Common myeloid progenitor, CD34-positive (primary cell): ENCODE data around the gene GBP6. TPM values are rescaled to one million over a fixed set of nuclear protein-coding genes. Genes with fewer than 3 reads are reported as not detected.

Experiments used
- CTCF ChIA-PET: fragments of 350-600 bp; sonication (Branson Sonifier 250); formaldehyde crosslinking; loops from one replicate; lab custom pipeline; 2021; ENCODE audit warnings: antibody characterized with exemption; lab: Charles Lee
- POLR2A ChIA-PET: fragments of 350-600 bp; sonication (Branson Sonifier 250); formaldehyde crosslinking; loops from one replicate; lab custom pipeline; 2021; ENCODE audit warnings: antibody characterized with exemption; lab: Charles Lee
- DNase-seq, 3 donors: peaks; one replicate each; pipeline versions ENCODE4 v3.0.0 to v3.0.0-alpha.2; 2013
- H3K27ac ChIP-seq, 2 experiments: 1 replicate in 1 of 2; 2 replicates in 1 of 2; pipeline ENCODE4 v1.7.0; 2013; ENCODE audit warnings: inconsistent platforms in 2 of 2, low read length in 2 of 2, mild to moderate bottlenecking in 2 of 2, low read depth in 1 of 2, moderate library complexity in 1 of 2; ENCODE audit not compliant: severe bottlenecking in 2 of 2, insufficient read depth in 1 of 2, poor library complexity in 1 of 2
- H3K27me3 ChIP-seq, 5 experiments: replicated peaks in 2 of 5; 1 replicate in 3 of 5; 2 replicates in 2 of 5; pipeline versions ENCODE4 v1.6.1 to v1.7.0; 2013; ENCODE audit warnings: low read length in 4 of 5, mild to moderate bottlenecking in 2 of 5, moderate library complexity in 2 of 5, inconsistent platforms in 1 of 5; ENCODE audit not compliant: insufficient read depth in 5 of 5, control insufficient read depth in 4 of 5
- H3K36me3 ChIP-seq, 4 experiments: 1 replicate in 2 of 4; 2 replicates in 2 of 4; pipeline versions ENCODE4 v1.6.1 to v1.7.0; 2013; ENCODE audit warnings: low read length in 3 of 4, control low read depth in 1 of 4, mild to moderate bottlenecking in 1 of 4; ENCODE audit not compliant: control insufficient read depth in 4 of 4, insufficient read depth in 4 of 4
- H3K4me1 ChIP-seq, 4 experiments: 1 replicate in 3 of 4; 2 replicates in 1 of 4; pipeline versions ENCODE4 v1.6.1 to v1.7.1; 2013; ENCODE audit warnings: low read length in 3 of 4, mild to moderate bottlenecking in 3 of 4, control low read depth in 1 of 4, inconsistent platforms in 1 of 4, moderate library complexity in 1 of 4; ENCODE audit not compliant: control insufficient read depth in 4 of 4, insufficient read depth in 4 of 4; ENCODE audit errors: control extremely low read depth in 1 of 4
- H3K4me3 ChIP-seq, 7 experiments: 1 replicate in 4 of 7; 2 replicates in 3 of 7; pipeline versions ENCODE4 v1.5.1 to v1.7.0; 2013; ENCODE audit warnings: mild to moderate bottlenecking in 7 of 7, low read length in 6 of 7, moderate library complexity in 6 of 7, inconsistent platforms in 2 of 7, low read depth in 2 of 7, control low read depth in 1 of 7; ENCODE audit not compliant: insufficient read depth in 4 of 7, control insufficient read depth in 1 of 7; ENCODE audit errors: extremely low read depth in 1 of 7
- H3K9me3 ChIP-seq, 5 experiments: 1 replicate in 4 of 5; 2 replicates in 1 of 5; pipeline versions ENCODE4 v1.6.1 to v1.7.1; 2013; ENCODE audit warnings: low read length in 4 of 5, mild to moderate bottlenecking in 2 of 5, inconsistent platforms in 1 of 5, low read depth in 1 of 5, moderate library complexity in 1 of 5; ENCODE audit not compliant: control insufficient read depth in 4 of 5, insufficient read depth in 2 of 5; ENCODE audit errors: control extremely low read depth in 1 of 5
- WGBS: methylation state at CpG from one replicate; pipeline ENCODE4 v1.1.5; 2013; ENCODE audit not compliant: insufficient coverage; 5-methylcytosine and 5-hydroxymethylcytosine counted together
- polyA plus RNA-seq: library from polyadenylated mRNA; unstranded; fragments of 120-200 nt; gene quantifications from one replicate; pipeline ENCODE4 v1.2.1, GENCODE V29; 2013

GBP6 gene, protein sequence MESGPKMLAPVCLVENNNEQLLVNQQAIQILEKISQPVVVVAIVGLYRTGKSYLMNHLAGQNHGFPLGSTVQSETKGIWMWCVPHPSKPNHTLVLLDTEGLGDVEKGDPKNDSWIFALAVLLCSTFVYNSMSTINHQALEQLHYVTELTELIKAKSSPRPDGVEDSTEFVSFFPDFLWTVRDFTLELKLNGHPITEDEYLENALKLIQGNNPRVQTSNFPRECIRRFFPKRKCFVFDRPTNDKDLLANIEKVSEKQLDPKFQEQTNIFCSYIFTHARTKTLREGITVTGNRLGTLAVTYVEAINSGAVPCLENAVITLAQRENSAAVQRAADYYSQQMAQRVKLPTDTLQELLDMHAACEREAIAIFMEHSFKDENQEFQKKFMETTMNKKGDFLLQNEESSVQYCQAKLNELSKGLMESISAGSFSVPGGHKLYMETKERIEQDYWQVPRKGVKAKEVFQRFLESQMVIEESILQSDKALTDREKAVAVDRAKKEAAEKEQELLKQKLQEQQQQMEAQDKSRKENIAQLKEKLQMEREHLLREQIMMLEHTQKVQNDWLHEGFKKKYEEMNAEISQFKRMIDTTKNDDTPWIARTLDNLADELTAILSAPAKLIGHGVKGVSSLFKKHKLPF
- 0.11 TPM for polyA plus RNA-seq

- Histone ChIP-seq H3K9me3 (no peaks in the 10 kb centered on the region), H3K27ac (no peak within 1 kb of the TSS), H3K27me3 (no peaks in the 10 kb centered on the region), H3K4me1 (peaks cover 0 to 10% (median 2%) of the 10 kb centered on the region in 4 experiments), H3K4me3 (no peak within 1 kb of the TSS), H3K36me3 (no peaks in the 10 kb centered on the region)
- POLR2A ChIA-PET = no interaction called here
- CTCF ChIA-PET = interaction anchor here (0.6 to 2.0 kb wide), 6 partner anchors 12 to 360 kb away, joined by 3 to 6 read pairs (median 3); no protein-coding TSS in a partner anchor
- DNase-seq = no peak
- 90% methylated on average over 8 of the region's 10 CpGs for WGBS
Measured at GRCh38 chr1:89363638-89364536, at the start of gene GBP6. TSS of gene GBP6 (plus strand) at chr1:89364059. CDS start at chr1:89368552, 4,493 bp downstream.

- WGBS = 38% methylated on average over 1 of the region's 1 CpG
Measured at GRCh38 chr1:89322402-89322801, 41.5 kb upstream of the GBP6 start.

DNA sequence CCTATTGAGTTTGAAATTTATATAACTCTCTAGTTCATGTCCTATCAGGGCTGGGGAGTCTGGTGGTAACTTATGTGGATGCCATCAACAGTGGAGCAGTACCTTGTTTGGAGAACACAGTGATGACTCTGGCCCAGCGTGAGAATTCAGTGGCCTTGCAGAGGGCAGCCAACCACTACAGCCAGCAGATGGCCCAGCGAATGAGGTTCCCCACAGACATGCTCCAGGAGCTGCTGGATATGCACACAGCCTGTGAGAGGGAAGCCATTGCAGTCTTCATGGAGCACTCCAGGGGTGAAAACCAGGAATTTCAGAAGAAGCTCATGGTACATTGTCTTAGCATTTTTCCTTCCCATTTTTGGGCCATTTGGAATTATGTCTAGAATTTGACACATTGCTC is 32.0 kb upstream of the GBP6 start:
- H3K27ac ChIP-seq = no peak overlapping the region
- DNase-seq = no peak
- WGBS = 97% methylated on average over 2 of the region's 2 CpGs
- H3K9me3 ChIP-seq = no peaks in the 10 kb centered on the region
- ChIA-PET POLR2A (no interaction called here), CTCF (no interaction called here)
- H3K36me3 ChIP-seq = no peaks in the 10 kb centered on the region
- H3K4me3 ChIP-seq = no peak overlapping the region
- H3K4me1 ChIP-seq = peaks cover 0 to 4% (median 0%) of the 10 kb centered on the region in 4 experiments
- H3K27me3 ChIP-seq = no peaks in the 10 kb centered on the region

More at GRCh38 chr1:89322402-89322801, 41.5 kb upstream of the GBP6 start:
- Histone ChIP-seq H3K36me3 (no peaks in the 10 kb centered on the region), H3K27ac (no peak overlapping the region), H3K4me3 (no peak overlapping the region), H3K27me3 (no peaks in the 10 kb centered on the region), H3K9me3 (peaks cover 0 to 32% (median 0%) of the 10 kb centered on the region in 5 experiments), H3K4me1 (no peaks in the 10 kb centered on the region)
- ChIA-PET POLR2A (no interaction called here), CTCF (interaction anchor here (1.8 kb wide), 1 partner anchor 12 kb away, joined by 4 read pairs; no protein-coding TSS in a partner anchor)
- no peak for DNase-seq

- ChIA-PET POLR2A (no interaction called here), CTCF (no interaction called here)
- H3K27me3 ChIP-seq = no peaks in the 10 kb centered on the region
- 44% methylated on average over 3 of the region's 3 CpGs for WGBS
- H3K36me3 ChIP-seq = no peaks in the 10 kb centered on the region
- H3K4me1 ChIP-seq = peaks cover 0 to 4% (median 0%) of the 10 kb centered on the region in 4 experiments
- no peak for DNase-seq
- H3K9me3 ChIP-seq = no peaks in the 10 kb centered on the region
- H3K4me3 ChIP-seq = no peak overlapping the region
- H3K27ac ChIP-seq = no peak overlapping the region
Measured at GRCh38 chr1:89332461-89332860, 31.4 kb upstream of the GBP6 start.

DNA sequence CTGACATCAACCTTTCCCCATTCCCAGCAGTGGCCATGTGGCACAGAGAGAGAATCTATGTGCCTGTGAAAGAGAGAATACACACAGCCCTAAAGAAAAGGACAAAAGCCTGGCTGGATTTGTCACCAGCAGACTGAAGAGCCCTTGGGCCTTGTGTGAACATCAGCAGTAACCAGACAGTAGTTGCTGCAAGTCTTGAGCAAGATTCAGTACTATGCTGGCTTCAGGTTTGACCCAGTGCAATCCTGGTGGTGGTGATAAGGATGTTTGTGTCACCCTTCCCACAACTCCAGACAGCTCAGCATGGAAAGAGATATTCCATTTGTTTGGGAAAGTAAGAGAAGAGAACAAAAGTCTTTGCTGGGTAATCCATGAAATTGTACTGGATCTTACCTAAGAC is 28.4 kb upstream of the GBP6 start:
- H3K36me3 ChIP-seq = no peaks in the 10 kb centered on the region
- DNase-seq = no peak
- no peaks in the 10 kb centered on the region for H3K27me3 ChIP-seq
- peaks cover 0 to 4% (median 0%) of the 10 kb centered on the region in 4 experiments for H3K4me1 ChIP-seq
- no peak overlapping the region for H3K4me3 ChIP-seq
- POLR2A ChIA-PET = no interaction called here
- peaks cover 0 to 2% (median 0%) of the 10 kb centered on the region in 5 experiments for H3K9me3 ChIP-seq
- H3K27ac ChIP-seq = no peak overlapping the region
- CTCF ChIA-PET = no interaction called here

DNA sequence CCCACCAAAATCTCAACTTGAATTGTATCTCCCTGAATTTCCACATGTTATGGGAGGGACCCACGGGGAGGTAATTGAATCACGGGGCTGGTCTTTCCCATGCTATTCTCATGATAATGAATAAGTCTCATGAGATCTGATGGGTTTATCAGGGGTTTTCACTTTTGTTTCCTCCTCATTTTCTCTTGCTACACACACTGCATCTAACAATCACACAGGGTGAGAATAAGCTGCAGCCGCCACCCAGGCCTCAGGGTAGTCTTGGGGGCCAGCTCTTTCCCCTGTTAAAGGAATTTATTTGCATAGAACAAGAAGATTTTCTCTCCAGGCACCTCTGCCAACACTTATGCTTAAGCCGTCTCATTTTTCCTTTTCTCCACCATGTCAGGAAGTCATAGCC is 26.0 kb upstream of the GBP6 start:
- Histone ChIP-seq H3K27ac (no peak overlapping the region), H3K4me1 (no peaks in the 10 kb centered on the region), H3K9me3 (peaks cover 0 to 2% (median 0%) of the 10 kb centered on the region in 5 experiments), H3K36me3 (no peaks in the 10 kb centered on the region), H3K4me3 (no peak overlapping the region), H3K27me3 (no peaks in the 10 kb centered on the region)
- WGBS = 100% methylated on average over 1 of the region's 4 CpGs
- ChIA-PET POLR2A (no interaction called here), CTCF (no interaction called here)
- DNase-seq = no peak
